NCI-H460 (cell line): ENCODE results near the gene CSTF2. TPM values are rescaled to one million over a fixed set of nuclear protein-coding genes. Genes with fewer than 3 reads are reported as not detected.
A peak's percentile ranks its signal among the peaks of the same experiment; 100 is the strongest.
"Not testable (repeated sequence)": the region's sequence is repeated elsewhere in the genome, so short reads cannot be mapped to it uniquely, and the experiment has no call there.

ENCODE experiments used
- DNase-seq: peaks from one replicate; pipeline ENCODE4 v3.0.0-alpha.2; 2016; ENCODE audit warnings: low read depth; ENCODE audit errors: extremely low read depth
- polyA plus RNA-seq: library from polyadenylated mRNA; depleted of rRNA; stranded (reverse); fragments of >200 nt; gene quantifications from 2 replicates; pipeline ENCODE4 v1.2.3, GENCODE V29; 2014; cell fraction: nucleus; rRNA removed
- total RNA-seq: library from RNA; depleted of rRNA; stranded (reverse); fragments of >200 nt; shearing (Covaris generic); gene quantifications from 2 replicates; pipeline ENCODE4 v1.2.3, GENCODE V29; 2014; rRNA removed

CSTF2 gene
- 60.9 and 77.2 TPM in 2 replicates for total RNA-seq
- 68.6 and 86.2 TPM in 2 replicates for polyA plus RNA-seq

- peak; percentile 83 for DNase-seq
Observed at GRCh38 chrX:100819837-100820666, at the start of gene CSTF2. CSTF2 (plus strand) TSS chrX:100820391; CDS start chrX:100820417, 26 bp downstream.

- not testable (repeated sequence) for DNase-seq
Observed at GRCh38 chrX:100796371-100796770, 23.8 kb upstream of the CSTF2 start.

GRCh38 chrX:100797359-100797758 is 22.8 kb upstream of the CSTF2 start:
- no peak for DNase-seq

- no peak for DNase-seq
Observed at GRCh38 chrX:100798484-100799214, 21.5 kb upstream of the CSTF2 start.

GRCh38 chrX:100802843-100803242 is 17.3 kb upstream of the CSTF2 start:
- DNase-seq = no peak

- DNase-seq = no peak
Observed at GRCh38 chrX:100804780-100805179, 15.4 kb upstream of the CSTF2 start.

- not testable (repeated sequence) for DNase-seq
Observed at GRCh38 chrX:100808265-100808664, 11.9 kb upstream of the CSTF2 start.

- no peak for DNase-seq
Observed at GRCh38 chrX:100812216-100813158, 7.7 kb upstream of the CSTF2 start.

- no peak for DNase-seq
Observed at GRCh38 chrX:100817340-100817739, 2.9 kb upstream of the CSTF2 start.

GRCh38 chrX:100819534-100819836 is 706 bp upstream of the CSTF2 start:
- DNase-seq = no peak

- DNase-seq = peak; percentile 21
Observed at GRCh38 chrX:100829730-100830129, 9.5 kb downstream of the CSTF2 start.

- no peak for DNase-seq
Observed at GRCh38 chrX:100830143-100830542, 10.0 kb downstream of the CSTF2 start.

- no peak for DNase-seq
Observed at GRCh38 chrX:100830547-100830946, 10.4 kb downstream of the CSTF2 start.

- DNase-seq = no peak
Observed at GRCh38 chrX:100831219-100831946, 11.2 kb downstream of the CSTF2 start.

GRCh38 chrX:100850317-100850716 is 30.1 kb downstream of the CSTF2 start:
- DNase-seq = no peak

- DNase-seq = no peak
Observed at GRCh38 chrX:100852810-100853209, 32.6 kb downstream of the CSTF2 start.

- no peak for DNase-seq
Observed at GRCh38 chrX:100863326-100863864, 43.2 kb downstream of the CSTF2 start.

GRCh38 chrX:100864657-100865391 is 44.6 kb downstream of the CSTF2 start:
- DNase-seq = no peak

- DNase-seq = no peak
Observed at GRCh38 chrX:100868273-100868672, 48.1 kb downstream of the CSTF2 start.
